GM19023 (cell line): ENCODE measurements around the gene PLD1.

Experiments
- ATAC-seq: cut with Tn5 transposase; IDR thresholded peaks from one replicate; pipeline ENCODE4 v1.9.1; 2021; ENCODE audit warnings: mild to moderate bottlenecking, moderate library complexity; ENCODE audit not compliant: unreplicated experiment

The PLD1 gene

DNA sequence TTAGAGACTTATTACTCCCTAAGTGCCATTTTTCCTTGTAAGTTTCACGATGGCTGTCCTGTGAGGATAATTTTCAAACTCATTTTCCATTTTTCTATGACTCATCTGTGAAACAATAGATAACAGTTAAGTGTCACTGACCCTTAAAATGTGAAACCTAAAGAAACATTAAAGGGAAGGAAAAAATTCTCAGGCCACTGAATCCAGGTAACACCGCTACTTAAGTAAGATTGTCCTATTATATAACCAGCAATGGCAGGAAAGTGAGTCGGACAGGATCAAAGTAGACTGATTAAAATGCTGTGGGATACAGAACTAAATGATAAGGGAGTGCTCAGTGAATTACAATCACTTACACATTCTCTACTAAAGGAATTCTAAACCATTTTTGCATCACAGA lies 12.4 kb downstream of the PLD1 start:
- ATAC-seq = no peak

DNA sequence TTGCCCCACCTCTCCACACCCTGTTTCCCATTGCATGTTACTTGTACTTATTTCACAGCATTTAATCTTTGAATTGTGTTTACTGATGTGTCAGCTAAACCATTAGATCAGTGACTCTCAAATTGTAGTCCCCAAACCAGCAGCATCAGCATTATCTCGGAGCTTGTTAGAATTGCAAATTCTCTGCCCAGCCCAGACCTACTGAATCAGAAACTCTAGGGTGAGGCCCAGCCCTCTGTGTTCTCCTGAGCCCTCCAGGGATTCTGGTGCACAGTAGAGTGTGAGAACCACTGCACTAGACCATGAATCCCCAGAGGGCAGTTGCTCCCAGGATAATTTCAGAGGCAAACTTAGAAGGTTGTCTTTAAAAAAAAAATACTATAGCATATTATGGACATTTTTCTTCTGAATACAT lies 13.0 kb downstream of the PLD1 start:
- no peak for ATAC-seq

DNA sequence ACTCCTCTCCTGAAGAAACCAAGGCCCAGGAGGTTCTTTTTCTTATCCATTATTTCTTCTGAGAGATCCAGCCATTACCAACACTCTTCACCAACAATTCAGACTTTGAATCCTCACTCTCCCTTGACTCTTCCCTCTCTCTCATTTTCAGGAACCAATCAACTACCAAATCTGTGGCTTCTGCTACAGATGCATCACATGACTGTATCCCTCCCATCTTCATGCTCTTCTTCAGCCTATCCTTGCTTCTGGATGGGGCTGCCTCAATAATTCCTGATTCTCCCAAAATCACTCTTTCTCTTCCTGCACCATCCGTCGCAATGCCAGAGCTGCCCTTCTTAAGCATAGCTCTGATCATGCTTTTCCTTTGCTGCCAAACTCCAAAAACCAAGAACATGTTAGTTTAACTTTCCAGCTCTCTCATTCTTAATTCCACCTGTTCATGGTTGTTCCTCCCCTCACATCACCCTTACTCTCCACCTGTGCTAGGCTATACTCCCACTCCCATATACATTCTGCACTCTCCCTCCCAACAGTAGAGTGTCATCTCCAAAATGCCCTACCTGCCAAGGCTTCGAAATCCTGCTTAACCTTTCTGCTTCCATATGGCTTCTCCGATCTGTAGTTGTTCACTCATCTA lies 13.5 kb downstream of the PLD1 start:
- no peak for ATAC-seq

DNA sequence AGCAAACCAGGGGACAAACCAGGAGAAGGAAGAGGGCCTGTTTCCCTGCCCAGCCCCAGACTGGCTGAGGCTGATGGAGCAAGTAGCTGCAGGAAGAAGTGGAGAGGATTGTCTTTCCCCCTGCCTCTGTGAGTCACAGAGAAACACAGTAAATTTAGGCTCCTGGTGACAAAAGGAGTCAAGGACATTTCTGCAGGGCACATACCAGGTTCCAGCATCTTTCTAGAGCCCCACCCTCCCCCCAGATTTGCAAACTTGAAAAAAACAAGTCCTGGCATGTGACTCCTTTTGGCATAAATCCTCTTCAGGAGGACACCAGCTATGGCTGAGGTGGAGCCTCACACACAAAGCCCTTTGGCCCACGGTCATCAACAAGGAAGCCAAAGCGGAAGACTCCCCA lies 17.8 kb downstream of the PLD1 start:
- no peak for ATAC-seq

DNA sequence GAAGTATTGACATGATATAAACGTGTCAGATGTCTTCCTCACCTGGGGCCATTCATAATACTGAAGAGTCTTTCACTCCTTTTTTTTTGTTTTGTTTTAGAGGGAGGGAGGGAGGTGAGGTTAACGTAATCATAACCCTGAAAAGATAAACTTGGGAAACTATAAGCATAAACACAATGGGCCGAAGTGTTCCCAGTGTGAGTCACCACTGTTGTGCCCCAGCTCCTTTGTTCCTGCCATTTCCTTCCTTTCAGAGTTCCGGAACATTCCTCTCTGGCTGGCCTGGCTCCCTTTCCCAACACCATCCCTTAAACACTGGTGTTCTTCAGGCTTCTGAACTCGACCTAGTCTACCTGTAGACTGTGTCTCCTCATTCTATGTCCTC lies 18.6 kb downstream of the PLD1 start:
- ATAC-seq = no peak

DNA sequence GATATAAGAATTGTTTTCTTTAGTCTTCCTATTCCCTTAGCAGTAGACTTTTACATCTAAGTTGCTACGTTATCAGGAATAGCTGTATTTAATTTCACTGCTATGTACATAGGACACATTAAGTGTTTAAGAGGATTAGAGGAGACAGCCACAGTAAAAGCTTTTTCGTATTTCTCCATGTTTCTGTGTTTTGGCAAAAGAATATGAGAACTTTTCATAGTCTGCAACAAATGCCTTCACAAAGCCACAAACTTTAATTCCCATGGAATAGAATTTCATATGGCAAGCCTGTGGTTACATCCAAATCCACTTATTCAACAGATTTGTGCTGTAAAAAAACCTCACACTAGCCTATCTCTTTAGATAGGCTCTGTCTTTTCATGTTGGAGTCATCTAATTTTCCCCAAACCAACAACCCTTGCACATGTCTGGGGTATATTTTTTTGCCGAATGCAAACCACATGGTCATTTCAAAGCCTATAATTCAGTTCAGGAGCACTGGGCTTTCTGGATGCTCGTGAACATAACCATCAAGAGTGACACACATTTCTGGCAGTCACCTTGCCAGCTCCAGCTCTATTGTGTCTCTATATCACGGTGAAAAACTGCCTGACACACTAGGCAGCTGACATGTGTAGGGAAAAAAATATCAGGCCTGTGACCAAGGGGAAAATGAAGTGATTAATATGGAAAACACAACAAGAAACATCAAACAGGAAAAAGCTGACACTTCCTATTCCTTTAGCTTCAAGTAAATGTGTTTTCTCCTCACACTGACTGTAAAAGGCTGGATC lies 19.2 kb downstream of the PLD1 start:
- no peak for ATAC-seq

DNA sequence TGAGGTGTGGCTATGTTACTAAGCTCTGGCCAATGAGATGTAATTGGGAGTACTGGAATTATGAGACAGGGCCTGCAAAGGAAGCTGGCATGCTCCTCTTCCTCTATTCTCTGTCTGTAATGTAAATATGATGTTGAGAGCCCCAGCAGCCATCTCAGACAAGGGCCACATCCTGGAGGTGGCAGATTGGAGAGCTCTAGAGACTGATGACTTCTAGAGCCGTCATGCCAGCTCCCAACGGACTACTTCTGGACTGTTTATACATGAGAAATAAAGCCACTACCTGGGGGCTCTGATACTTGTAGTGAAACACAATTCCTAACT lies 19.7 kb downstream of the PLD1 start:
- no peak for ATAC-seq

DNA sequence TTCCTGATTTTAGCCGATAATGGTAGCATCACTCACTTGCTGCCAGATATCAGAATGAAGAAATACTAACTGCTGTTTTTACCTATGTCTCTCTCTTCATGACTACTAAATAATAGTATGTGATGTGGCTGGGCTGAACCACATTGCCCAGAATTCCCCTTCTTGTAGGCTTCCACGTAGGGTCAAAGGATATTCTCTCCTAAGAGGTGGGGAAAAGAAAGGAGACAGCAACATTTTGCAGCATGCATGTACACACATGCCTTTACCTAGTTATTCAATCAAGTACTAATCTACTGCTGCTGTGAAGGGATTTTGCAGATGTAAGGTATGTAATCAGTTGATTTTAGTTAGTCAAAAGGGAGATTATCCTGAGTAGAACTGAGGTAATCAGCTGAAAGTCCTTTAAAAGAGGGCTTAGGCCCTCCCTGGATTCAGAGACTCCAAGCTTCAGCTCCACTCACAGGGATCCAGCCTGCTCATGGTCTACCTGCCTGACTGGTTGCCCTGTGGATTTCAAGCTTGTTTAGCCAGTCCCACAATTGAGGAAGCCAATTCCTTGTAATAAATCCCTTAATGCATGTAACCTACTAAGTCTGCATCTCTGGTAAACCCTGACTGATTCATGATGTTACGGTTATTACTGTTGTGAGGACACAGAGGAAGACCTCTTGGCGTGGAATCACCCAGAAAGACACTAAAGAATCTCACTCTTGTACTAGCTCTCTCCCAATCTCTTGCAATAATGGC lies 20.4 kb downstream of the PLD1 start:
- ATAC-seq = no peak

DNA sequence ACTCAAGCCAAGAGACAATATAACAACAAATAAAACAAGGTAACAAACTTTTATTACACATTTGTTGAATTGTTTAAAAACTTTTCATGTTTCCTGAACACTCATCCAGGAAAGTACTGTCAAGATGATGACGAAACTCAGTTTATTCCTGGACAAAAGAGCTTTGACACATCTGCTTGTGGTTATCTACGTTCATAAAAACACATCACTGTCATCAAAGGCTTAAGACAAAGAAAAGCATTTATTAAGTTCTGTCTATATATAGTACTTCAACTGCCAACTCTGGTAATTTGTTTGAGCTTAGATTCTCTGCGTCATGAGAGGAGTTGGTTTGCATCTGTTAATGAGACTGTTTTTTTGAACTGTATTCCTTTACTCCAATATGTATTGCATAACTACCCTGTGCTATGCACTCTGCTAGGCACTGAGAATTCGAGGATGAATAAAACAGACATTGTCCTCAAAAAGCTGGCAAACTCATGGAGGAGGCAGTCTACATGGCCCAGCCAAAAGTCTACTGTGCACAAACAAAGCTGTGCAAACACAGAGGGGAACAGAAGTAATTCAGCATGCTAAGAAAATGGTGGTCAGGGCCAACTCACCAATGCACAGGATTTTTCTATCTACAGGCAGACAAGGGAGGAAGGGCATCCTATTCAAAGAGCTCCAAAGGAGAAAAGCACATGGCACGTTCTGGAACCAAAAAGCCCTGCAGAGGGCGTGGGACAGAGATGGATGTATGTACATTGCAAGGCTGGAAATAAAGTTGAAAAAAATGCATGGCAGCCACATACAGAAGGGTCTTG lies 21.5 kb downstream of the PLD1 start:
- no peak for ATAC-seq

DNA sequence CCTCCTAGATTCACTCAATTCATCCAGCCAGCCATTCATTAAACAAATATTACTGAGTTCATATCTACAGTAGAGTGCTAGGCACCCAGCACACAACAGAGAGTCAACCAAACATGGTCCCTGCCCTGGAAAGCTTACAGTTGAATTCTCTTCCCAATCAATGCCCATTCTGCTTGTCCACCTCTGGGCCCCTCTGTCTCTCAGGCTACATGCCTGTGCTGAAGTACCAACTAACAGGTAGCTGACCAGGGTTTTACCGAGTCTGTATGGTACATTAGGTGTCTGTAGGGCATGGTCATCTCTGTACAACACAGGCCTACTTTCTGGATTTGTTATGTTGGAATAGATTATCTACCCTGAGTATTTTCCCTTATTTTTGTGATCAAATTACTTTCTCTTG lies 23.3 kb downstream of the PLD1 start:
- ATAC-seq = no peak

DNA sequence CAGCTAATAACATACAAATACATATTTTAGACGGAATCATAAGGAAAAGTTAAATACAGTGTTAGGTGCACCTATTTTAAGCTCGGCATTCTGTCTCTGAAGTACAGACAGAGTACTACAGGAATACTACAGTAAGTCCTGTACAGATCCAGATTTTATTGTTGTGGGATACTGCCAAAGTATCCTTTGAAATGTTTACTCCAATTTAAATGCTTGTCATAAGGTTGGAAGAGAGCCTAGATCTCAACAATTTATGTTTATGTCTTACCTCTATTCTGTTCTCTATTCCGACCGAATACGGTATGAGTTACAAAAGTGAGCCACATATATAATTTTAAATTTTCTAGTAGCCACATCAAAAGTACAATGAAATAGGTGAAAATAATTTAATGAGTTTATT lies 25.3 kb downstream of the PLD1 start:
- ATAC-seq = no peak

DNA sequence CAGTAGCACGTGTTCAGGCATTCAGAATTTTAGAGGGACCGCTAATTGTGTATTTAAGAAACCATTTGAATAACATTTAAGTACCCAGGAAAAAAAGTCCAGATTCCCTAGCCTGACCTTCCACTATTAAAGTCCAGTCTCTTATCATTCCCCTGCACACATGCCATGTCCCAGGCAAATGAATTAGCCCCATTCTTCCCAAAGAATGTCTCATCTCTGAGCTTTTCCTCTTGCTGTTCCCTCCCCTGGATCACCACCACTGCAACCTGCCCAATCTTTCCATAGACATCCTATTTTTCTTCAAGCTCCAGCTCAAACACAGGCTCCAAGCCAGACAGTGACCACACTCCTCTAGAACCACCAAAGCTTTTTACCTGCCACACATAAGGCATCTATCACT lies 25.9 kb downstream of the PLD1 start:
- no peak for ATAC-seq

DNA sequence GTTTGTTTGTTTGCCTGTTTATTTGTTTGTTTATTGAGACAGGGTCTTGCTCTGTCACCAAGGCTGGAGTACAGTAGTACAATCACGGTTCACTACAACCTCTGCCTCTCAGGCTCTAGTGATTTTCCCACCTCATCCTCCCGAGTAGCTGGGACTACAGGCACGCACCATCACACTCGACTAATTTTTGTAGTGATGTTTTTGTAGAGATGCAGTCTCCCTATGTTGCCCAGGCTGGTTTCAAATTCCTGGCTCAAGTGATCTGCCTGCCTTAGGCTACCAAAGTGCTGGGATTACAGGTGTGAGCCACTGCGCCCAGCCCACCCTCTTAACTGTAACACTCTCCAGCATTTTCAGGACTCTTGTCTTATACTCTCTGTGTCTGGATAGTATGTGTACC lies 26.7 kb downstream of the PLD1 start:
- ATAC-seq = no peak

DNA sequence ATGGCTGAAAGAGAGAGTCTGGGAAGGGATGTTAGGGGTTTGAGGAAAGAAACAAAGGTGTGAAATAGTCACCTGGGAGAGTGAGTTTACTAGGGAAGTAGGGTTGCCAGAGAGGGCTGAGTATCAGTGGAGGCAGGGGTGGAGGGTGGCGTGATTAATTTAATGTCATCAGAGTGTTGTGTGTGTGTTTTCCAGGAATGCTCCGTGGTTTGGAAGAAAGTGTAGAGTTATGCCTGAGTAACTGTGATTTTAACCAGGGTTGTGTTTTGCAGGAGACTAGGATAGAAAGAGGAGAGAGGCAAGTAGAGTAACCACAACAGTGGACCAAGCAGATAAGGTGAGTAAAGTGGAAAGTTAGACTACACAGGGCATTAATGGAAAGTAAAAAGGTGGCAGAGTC lies 27.2 kb downstream of the PLD1 start:
- ATAC-seq = no peak

DNA sequence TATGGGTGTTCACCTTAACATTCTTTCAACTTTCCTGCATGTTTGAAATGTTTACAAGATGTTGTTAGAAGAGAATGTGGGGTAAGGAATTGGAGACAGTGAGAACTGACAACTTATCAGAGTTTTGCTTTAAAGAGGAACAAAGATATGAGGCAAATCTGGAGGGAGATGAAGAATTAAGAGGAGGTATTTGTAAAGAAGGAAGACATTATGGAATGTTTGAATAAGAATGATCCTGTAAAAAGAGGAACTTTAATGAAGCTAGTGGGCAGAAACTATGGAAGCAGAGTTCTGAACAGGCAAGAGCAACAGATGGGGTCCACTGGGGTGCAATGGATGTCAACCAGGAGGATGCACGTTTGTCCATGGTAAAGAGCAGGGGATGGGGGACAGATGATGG lies 27.7 kb downstream of the PLD1 start:
- ATAC-seq = no peak

DNA sequence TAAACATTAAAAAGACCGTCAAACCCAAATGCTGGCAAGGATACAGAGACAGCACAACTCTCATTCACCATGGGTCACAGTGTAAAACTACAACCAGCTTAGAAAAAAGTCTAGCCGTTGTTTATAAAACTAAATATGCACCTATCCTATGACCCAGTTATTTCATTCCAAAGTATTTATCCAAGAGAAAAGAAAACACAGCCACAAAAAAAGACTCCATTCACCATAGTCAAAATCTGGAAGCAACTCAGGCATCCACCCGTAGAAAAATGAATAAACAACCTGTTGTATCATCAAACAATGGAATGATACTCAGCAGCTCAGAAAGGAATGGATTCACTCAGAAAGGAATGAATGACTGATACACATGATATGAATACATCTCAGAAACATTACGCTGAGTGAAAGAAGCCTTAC lies 28.6 kb downstream of the PLD1 start:
- ATAC-seq = no peak

DNA sequence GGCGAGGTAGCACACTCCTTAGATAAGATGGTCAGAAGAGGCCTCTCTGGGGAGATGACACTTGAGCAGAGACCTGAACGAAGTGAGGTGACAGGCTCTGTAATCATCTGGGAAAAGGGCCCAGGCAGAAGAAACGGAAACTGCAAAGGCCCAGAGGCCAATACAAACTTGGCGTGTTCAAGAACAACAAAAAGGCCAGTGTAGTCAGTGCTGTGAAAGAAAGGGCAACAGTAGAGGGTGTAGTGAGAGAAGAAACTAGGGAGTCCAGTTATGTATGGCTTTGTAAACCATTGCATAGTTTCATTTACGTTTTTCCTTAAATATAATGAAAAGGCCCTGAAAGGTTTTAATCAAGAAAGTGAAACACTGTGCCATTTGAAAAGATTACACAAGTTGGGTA lies 31.8 kb downstream of the PLD1 start:
- no peak for ATAC-seq

DNA sequence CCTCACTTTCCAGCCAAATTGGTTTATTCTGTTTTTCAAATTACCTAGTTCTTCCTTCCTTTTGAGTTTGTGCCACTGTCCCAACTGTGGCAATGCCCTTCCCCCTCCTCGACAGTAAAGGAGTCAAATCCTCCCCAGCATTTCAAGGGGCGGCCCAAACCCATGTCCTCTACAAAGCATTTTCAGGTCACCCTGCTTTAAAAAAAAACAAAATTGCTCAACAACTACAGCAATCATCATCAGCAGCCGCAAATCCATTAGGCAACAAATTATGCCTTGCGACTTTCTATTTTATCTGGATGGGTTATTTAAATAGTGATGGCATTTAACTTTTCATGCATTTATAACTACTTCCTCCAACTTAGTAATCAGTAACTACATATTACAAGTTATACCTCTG lies 32.7 kb downstream of the PLD1 start:
- ATAC-seq = no peak

DNA sequence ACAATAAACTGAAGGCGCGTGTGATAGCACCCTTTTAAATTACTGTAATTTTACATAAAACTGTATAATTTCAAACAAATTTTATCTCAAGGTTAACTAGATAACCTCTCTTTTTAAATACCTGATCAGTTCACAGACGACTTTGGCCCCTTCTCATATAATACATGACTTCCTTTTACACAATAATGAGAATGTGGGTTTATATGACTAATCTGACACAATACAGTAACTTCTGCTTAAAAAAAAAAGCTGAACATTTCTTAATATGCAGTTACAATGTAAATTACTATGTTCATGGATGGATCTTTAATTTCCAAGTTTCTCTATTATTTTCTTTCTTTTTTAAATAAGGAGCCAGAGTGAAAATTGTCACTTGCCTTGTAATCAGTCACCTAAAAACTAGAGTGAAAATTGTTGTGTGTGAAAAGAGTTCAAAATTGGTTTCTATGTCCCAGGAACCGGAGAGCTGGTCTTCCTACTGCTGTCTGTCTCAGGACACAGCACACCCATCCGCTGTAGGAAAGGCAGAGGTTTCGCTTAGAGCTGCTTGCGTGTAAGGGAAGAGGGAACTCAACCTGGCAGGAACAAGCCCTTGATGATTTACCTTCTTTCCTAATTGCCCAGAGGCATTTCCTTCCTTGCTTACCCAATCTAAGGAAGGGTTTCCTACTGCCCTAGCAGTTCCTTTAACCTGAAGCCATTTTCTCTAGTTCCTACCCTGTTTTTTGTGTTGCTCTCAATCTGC lies 33.3 kb downstream of the PLD1 start:
- ATAC-seq = no peak

DNA sequence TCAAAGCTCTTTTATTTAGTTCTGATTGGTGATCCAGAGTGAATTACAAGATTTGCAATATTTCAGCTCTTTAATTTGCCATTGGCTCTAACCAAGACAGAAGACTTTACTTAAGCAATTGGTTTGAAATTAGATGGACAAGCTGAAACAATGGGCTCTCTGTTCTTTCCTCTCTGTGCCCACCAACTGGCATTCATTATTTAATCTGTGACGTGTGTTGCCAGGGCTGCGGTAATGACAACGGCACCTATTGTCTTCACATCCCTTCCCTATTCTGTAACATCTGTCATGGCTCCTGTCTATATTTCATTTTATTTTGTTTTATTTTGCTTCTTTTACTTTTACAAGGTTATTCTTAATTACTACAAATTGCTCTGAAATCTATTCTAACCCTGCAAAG lies 33.9 kb downstream of the PLD1 start:
- no peak for ATAC-seq

DNA sequence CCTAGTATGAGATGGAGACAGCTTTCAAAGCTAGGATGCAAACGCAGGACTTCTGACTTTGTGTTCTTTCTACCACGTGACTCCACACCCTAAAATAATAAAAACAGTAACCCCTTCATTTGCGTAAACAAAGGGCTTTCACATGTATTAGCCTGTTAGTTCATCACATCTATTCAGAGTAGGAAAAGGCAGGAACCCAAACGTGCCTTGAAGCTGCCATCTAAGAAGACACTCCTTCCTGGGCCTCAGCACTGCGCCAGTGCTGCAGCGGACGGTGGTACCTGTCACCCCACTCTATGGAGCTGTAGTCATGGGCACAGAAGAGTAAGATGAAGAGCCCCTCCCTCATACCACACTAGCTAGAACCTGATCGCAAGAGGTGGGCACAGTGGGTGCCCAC lies 34.3 kb downstream of the PLD1 start:
- ATAC-seq = no peak
